HEK293 (cell line): ENCODE data around the gene LILRA2.
"Not testable (repeated sequence)": the region's sequence is repeated elsewhere in the genome, so short reads cannot be mapped to it uniquely, and the experiment has no call there.

ENCODE experiments used
- RBAK ChIP-seq: fragments of 450-650 bp; formaldehyde crosslinking; IDR thresholded peaks from 2 replicates; pipeline ENCODE4 v1.5.1; 2016; ENCODE audit warnings: missing biosample characterization, missing genetic modification characterization
- YY2 ChIP-seq: fragments of 450-650 bp; formaldehyde crosslinking; IDR thresholded peaks from 2 replicates; pipeline ENCODE4 v1.5.1; 2016; ENCODE audit warnings: missing biosample characterization, missing genetic modification characterization
- ZFP69B ChIP-seq: fragments of 450-650 bp; formaldehyde crosslinking; IDR thresholded peaks from 2 replicates; pipeline ENCODE4 v1.5.1; 2016; ENCODE audit warnings: missing biosample characterization, missing genetic modification characterization
- ZNF157 ChIP-seq: fragments of 450-650 bp; formaldehyde crosslinking; IDR thresholded peaks from 2 replicates; pipeline ENCODE4 v1.5.1; 2016; ENCODE audit warnings: missing biosample characterization, missing genetic modification characterization
- ZNF2 ChIP-seq: fragments of 450-650 bp; formaldehyde crosslinking; IDR thresholded peaks from 2 replicates; pipeline ENCODE4 v1.5.1; 2016; ENCODE audit warnings: missing biosample characterization, missing genetic modification characterization
- ZNF274 ChIP-seq, 2 experiments: fragments of 200-500 bp in 1 of 2; fragments of 450-650 bp in 1 of 2; sonication (Bioruptor generic) in 1 of 2; formaldehyde crosslinking in 1 of 2; IDR thresholded peaks; 2 replicates each; pipeline versions ENCODE4 v1.5.1 to v1.6.1; 2014 to 2016; ENCODE audit warnings: borderline replicate concordance in 1 of 2, inconsistent platforms in 1 of 2, low read length in 1 of 2, missing biosample characterization in 1 of 2, missing genetic modification characterization in 1 of 2
- ZNF302 ChIP-seq: fragments of 450-650 bp; formaldehyde crosslinking; IDR thresholded peaks from 2 replicates; pipeline ENCODE4 v1.5.1; 2016; ENCODE audit warnings: missing biosample characterization, missing genetic modification characterization, low read depth
- ZNF654 ChIP-seq: fragments of 450-650 bp; formaldehyde crosslinking; IDR thresholded peaks from 2 replicates; pipeline ENCODE4 v1.5.1; 2016; ENCODE audit warnings: low read depth, missing biosample characterization, missing genetic modification characterization
- TF ChIP-seq, protein P1 (sequence below): fragments of 450-650 bp; formaldehyde crosslinking; IDR thresholded peaks from 2 replicates; pipeline ENCODE4 v1.5.1; 2016; ENCODE audit warnings: missing biosample characterization, missing genetic modification characterization
- TF ChIP-seq, protein P2 (sequence below): fragments of 450-650 bp; formaldehyde crosslinking; IDR thresholded peaks from 2 replicates; pipeline ENCODE4 v1.5.1; 2016; ENCODE audit warnings: missing biosample characterization, missing genetic modification characterization
- TF ChIP-seq, protein P3 (sequence below): fragments of 450-650 bp; formaldehyde crosslinking; IDR thresholded peaks from 2 replicates; pipeline ENCODE4 v1.5.1; 2016; ENCODE audit warnings: missing biosample characterization, missing genetic modification characterization

DNA sequence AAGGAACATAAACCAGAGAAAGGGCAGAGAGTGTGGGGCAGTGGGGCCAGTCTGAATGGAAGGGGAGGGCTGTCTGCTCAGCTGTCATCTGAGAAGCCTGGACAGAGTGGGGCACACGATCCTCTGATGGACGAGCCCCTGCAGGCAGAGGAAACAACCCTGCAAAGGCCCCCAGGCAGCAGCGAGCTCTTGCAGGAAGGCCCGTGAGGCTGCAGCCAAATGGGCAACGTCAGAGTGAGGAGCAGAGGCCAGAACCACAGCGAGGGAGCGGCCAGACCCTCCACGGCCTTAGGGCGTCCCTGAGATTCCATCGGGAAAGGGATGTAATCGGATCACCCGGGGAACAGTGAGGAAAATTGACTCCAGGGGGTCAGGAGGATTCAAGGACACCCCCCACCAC, 62.5 kb downstream of the LILRA2 start:
- TF ChIP-seq RBAK (tag by site-specific recombination); ZNF302; ZNF2 (tag by site-specific recombination); ZNF654 (tag by site-specific recombination); YY2 (tag by site-specific recombination); ZFP69B; ZNF157 (tag by site-specific recombination); ZNF274 (IDR thresholded peaks at IDR 0.05; ENCODE audit: low read length); ZNF274 (tag by site-specific recombination; IDR thresholded peaks at IDR 0.05; ENCODE audit: borderline replicate concordance): not testable (repeated sequence)
- TF ChIP-seq, protein P1, sequence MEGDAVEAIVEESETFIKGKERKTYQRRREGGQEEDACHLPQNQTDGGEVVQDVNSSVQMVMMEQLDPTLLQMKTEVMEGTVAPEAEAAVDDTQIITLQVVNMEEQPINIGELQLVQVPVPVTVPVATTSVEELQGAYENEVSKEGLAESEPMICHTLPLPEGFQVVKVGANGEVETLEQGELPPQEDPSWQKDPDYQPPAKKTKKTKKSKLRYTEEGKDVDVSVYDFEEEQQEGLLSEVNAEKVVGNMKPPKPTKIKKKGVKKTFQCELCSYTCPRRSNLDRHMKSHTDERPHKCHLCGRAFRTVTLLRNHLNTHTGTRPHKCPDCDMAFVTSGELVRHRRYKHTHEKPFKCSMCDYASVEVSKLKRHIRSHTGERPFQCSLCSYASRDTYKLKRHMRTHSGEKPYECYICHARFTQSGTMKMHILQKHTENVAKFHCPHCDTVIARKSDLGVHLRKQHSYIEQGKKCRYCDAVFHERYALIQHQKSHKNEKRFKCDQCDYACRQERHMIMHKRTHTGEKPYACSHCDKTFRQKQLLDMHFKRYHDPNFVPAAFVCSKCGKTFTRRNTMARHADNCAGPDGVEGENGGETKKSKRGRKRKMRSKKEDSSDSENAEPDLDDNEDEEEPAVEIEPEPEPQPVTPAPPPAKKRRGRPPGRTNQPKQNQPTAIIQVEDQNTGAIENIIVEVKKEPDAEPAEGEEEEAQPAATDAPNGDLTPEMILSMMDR (tag by site-specific recombination) = not testable (repeated sequence)
- TF ChIP-seq, protein P2, sequence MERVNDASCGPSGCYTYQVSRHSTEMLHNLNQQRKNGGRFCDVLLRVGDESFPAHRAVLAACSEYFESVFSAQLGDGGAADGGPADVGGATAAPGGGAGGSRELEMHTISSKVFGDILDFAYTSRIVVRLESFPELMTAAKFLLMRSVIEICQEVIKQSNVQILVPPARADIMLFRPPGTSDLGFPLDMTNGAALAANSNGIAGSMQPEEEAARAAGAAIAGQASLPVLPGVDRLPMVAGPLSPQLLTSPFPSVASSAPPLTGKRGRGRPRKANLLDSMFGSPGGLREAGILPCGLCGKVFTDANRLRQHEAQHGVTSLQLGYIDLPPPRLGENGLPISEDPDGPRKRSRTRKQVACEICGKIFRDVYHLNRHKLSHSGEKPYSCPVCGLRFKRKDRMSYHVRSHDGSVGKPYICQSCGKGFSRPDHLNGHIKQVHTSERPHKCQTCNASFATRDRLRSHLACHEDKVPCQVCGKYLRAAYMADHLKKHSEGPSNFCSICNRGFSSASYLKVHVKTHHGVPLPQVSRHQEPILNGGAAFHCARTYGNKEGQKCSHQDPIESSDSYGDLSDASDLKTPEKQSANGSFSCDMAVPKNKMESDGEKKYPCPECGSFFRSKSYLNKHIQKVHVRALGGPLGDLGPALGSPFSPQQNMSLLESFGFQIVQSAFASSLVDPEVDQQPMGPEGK = not testable (repeated sequence)
- TF ChIP-seq, protein P3, sequence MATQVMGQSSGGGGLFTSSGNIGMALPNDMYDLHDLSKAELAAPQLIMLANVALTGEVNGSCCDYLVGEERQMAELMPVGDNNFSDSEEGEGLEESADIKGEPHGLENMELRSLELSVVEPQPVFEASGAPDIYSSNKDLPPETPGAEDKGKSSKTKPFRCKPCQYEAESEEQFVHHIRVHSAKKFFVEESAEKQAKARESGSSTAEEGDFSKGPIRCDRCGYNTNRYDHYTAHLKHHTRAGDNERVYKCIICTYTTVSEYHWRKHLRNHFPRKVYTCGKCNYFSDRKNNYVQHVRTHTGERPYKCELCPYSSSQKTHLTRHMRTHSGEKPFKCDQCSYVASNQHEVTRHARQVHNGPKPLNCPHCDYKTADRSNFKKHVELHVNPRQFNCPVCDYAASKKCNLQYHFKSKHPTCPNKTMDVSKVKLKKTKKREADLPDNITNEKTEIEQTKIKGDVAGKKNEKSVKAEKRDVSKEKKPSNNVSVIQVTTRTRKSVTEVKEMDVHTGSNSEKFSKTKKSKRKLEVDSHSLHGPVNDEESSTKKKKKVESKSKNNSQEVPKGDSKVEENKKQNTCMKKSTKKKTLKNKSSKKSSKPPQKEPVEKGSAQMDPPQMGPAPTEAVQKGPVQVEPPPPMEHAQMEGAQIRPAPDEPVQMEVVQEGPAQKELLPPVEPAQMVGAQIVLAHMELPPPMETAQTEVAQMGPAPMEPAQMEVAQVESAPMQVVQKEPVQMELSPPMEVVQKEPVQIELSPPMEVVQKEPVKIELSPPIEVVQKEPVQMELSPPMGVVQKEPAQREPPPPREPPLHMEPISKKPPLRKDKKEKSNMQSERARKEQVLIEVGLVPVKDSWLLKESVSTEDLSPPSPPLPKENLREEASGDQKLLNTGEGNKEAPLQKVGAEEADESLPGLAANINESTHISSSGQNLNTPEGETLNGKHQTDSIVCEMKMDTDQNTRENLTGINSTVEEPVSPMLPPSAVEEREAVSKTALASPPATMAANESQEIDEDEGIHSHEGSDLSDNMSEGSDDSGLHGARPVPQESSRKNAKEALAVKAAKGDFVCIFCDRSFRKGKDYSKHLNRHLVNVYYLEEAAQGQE (tag by site-specific recombination) = not testable (repeated sequence)
